ENCODE measurements around the gene RIC8A.
A peak's percentile ranks its signal among the peaks of the same experiment; 100 is the strongest.

The RIC8A gene

GRCh38 chr11:252666-253065 is 45.2 kb downstream of the RIC8A start:
- H3K4me3 ChIP-seq (ENCODE audit: low read length): no peak overlapping the region
- TF ChIP-seq CTCF (conservative IDR thresholded peaks at IDR 0.05; ENCODE audit: low read length): no peak
- DNase-seq (ENCODE audit: low read depth): no peak

- no peak overlapping the region for H3K4me3 ChIP-seq (ENCODE audit: low read length)
- no peak for DNase-seq (ENCODE audit: low read depth)
- no peak for TF ChIP-seq CTCF (conservative IDR thresholded peaks at IDR 0.05; ENCODE audit: low read length)
Measured at GRCh38 chr11:253160-253885, 45.8 kb downstream of the RIC8A start.

GRCh38 chr11:253886-254270 is 46.4 kb downstream of the RIC8A start:
- no peak for TF ChIP-seq CTCF (conservative IDR thresholded peaks at IDR 0.05; ENCODE audit: low read length)

GRCh38 chr11:255176-255575 is 47.7 kb downstream of the RIC8A start:
- no peak for TF ChIP-seq CTCF (conservative IDR thresholded peaks at IDR 0.05; ENCODE audit: low read length)
- H3K4me3 ChIP-seq (ENCODE audit: low read length): no peak overlapping the region
- peak; percentile 19 for DNase-seq (ENCODE audit: low read depth)

More at GRCh38 chr11:253886-254270, 46.4 kb downstream of the RIC8A start:
- DNase-seq (ENCODE audit: low read depth): no peak
- no peak overlapping the region for H3K4me3 ChIP-seq (ENCODE audit: low read length)

GRCh38 chr11:255816-256215 is 48.3 kb downstream of the RIC8A start:
- H3K4me3 ChIP-seq (ENCODE audit: low read length): no peak overlapping the region
- DNase-seq (ENCODE audit: low read depth): no peak
- no peak for TF ChIP-seq CTCF (conservative IDR thresholded peaks at IDR 0.05; ENCODE audit: low read length)

GRCh38 chr11:256952-257737 is 49.6 kb downstream of the RIC8A start:
- DNase-seq (ENCODE audit: low read depth): no peak
- H3K4me3 ChIP-seq (ENCODE audit: low read length): no peak overlapping the region
- TF ChIP-seq CTCF (conservative IDR thresholded peaks at IDR 0.05; ENCODE audit: low read length): no peak
